ENCODE data around the gene PRSS21.

Gene PRSS21

GRCh38 chr16:2848933-2849725 lies 32.1 kb downstream of the PRSS21 start:
- Histone ChIP-seq H3K4me1 (ENCODE audit: control insufficient read depth, low read length) (peaks cover 6% of the 10 kb centered on the region), H3K36me3 (ENCODE audit: control insufficient read depth, low read length) (no peaks in the 10 kb centered on the region)

GRCh38 chr16:2852003-2852730 lies 35.1 kb downstream of the PRSS21 start:
- no peak overlapping the region for H3K27ac ChIP-seq (ENCODE audit: low read depth, low read length)
- no peak overlapping the region for H3K4me2 ChIP-seq (ENCODE audit: low read length)
- no peaks in the 10 kb centered on the region for H3F3A ChIP-seq (ENCODE audit: control insufficient read depth, insufficient read depth)
- no peaks in the 10 kb centered on the region for H4K20me1 ChIP-seq (ENCODE audit: control insufficient read depth, insufficient read depth, low read depth, low read length)
- H3K4me1 ChIP-seq (ENCODE audit: control insufficient read depth, low read length): no peaks in the 10 kb centered on the region
- peaks cover 12% of the 10 kb centered on the region for H3K9me3 ChIP-seq (ENCODE audit: control insufficient read depth, insufficient read depth, low read length)
- no peak for TF ChIP-seq EZH2phosphoT487 (IDR thresholded peaks at IDR 0.05; ENCODE audit: borderline replicate concordance, low read length)
- TF ChIP-seq, protein P1, sequence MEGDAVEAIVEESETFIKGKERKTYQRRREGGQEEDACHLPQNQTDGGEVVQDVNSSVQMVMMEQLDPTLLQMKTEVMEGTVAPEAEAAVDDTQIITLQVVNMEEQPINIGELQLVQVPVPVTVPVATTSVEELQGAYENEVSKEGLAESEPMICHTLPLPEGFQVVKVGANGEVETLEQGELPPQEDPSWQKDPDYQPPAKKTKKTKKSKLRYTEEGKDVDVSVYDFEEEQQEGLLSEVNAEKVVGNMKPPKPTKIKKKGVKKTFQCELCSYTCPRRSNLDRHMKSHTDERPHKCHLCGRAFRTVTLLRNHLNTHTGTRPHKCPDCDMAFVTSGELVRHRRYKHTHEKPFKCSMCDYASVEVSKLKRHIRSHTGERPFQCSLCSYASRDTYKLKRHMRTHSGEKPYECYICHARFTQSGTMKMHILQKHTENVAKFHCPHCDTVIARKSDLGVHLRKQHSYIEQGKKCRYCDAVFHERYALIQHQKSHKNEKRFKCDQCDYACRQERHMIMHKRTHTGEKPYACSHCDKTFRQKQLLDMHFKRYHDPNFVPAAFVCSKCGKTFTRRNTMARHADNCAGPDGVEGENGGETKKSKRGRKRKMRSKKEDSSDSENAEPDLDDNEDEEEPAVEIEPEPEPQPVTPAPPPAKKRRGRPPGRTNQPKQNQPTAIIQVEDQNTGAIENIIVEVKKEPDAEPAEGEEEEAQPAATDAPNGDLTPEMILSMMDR (IDR thresholded peaks at IDR 0.05; ENCODE audit: low read depth, low read length, poor library complexity, severe bottlenecking): no peak
- H3K79me2 ChIP-seq (ENCODE audit: control insufficient read depth, low read length): no peaks in the 10 kb centered on the region
- no peaks in the 10 kb centered on the region for H3K9me2 ChIP-seq (replicated peaks; ENCODE audit: control insufficient read depth, low read length)
- H3K36me3 ChIP-seq (ENCODE audit: control insufficient read depth, low read length): no peaks in the 10 kb centered on the region
- H3K4me3 ChIP-seq (ENCODE audit: low read length): no peak overlapping the region
- peaks cover 8% of the 10 kb centered on the region for H3K27me3 ChIP-seq (ENCODE audit: control insufficient read depth, low read length)

More at GRCh38 chr16:2848933-2849725, 32.1 kb downstream of the PRSS21 start:
- no peaks in the 10 kb centered on the region for H4K20me1 ChIP-seq (ENCODE audit: control insufficient read depth, insufficient read depth, low read depth, low read length)
- peaks cover 6% of the 10 kb centered on the region for H3F3A ChIP-seq (ENCODE audit: control insufficient read depth, insufficient read depth)
- no peak overlapping the region for H3K4me3 ChIP-seq (ENCODE audit: low read length)
- no peaks in the 10 kb centered on the region for H3K79me2 ChIP-seq (ENCODE audit: control insufficient read depth, low read length)
- no peaks in the 10 kb centered on the region for H3K9me2 ChIP-seq (replicated peaks; ENCODE audit: control insufficient read depth, low read length)
- peaks cover 8% of the 10 kb centered on the region for H3K27me3 ChIP-seq (ENCODE audit: control insufficient read depth, low read length)
- H3K9me3 ChIP-seq (ENCODE audit: control insufficient read depth, insufficient read depth, low read length): peaks cover 4% of the 10 kb centered on the region; the same call in 1 of the 2 replicates
- no peak overlapping the region for H3K4me2 ChIP-seq (ENCODE audit: low read length)
- TF ChIP-seq, protein P1 (IDR thresholded peaks at IDR 0.05; ENCODE audit: low read depth, low read length, poor library complexity, severe bottlenecking): no peak
- TF ChIP-seq EZH2phosphoT487 (IDR thresholded peaks at IDR 0.05; ENCODE audit: borderline replicate concordance, low read length): no peak
- H3K27ac ChIP-seq (ENCODE audit: low read depth, low read length): no peak overlapping the region

- Histone ChIP-seq H3K4me2 (ENCODE audit: low read length) (no peak overlapping the region), H3K27ac (ENCODE audit: low read depth, low read length) (no peak overlapping the region), H3K4me3 (ENCODE audit: low read length) (no peak overlapping the region), H3K9me2 (replicated peaks; ENCODE audit: control insufficient read depth, low read length) (no peaks in the 10 kb centered on the region), H3F3A (ENCODE audit: control insufficient read depth, insufficient read depth) (no peaks in the 10 kb centered on the region), H4K20me1 (ENCODE audit: control insufficient read depth, insufficient read depth, low read depth, low read length) (no peaks in the 10 kb centered on the region), H3K79me2 (ENCODE audit: control insufficient read depth, low read length) (no peaks in the 10 kb centered on the region), H3K4me1 (ENCODE audit: control insufficient read depth, low read length) (no peaks in the 10 kb centered on the region), H3K9me3 (ENCODE audit: control insufficient read depth, insufficient read depth, low read length) (peaks cover 12% of the 10 kb centered on the region), H3K27me3 (ENCODE audit: control insufficient read depth, low read length) (peaks cover 8% of the 10 kb centered on the region), H3K36me3 (ENCODE audit: control insufficient read depth, low read length) (no peaks in the 10 kb centered on the region)
- TF ChIP-seq EZH2phosphoT487 (IDR thresholded peaks at IDR 0.05; ENCODE audit: borderline replicate concordance, low read length): no peak
- TF ChIP-seq, protein P1 (IDR thresholded peaks at IDR 0.05; ENCODE audit: low read depth, low read length, poor library complexity, severe bottlenecking): no peak
Observed at GRCh38 chr16:2852731-2853507, 35.9 kb downstream of the PRSS21 start.

All from DOHH2 (cell line).